Uterus (tissue), 4 donors: Measurements from ENCODE around the gene ACTL9. TPM values are rescaled to one million over a fixed set of nuclear protein-coding genes. Genes with fewer than 3 reads are reported as not detected.

ENCODE experiments used
- DNase-seq, 2 donors: peaks; one replicate each; pipeline ENCODE4 v3.0.0-alpha.2; 2019 to 2020
- H3K27ac ChIP-seq, 2 donors: fragments of 200-600 bp; sonication (generic); 1 replicate in 1 of 2; 2 replicates in 1 of 2; pipeline ENCODE4 v1.5.1; 2016 to 2018
- H3K27me3 ChIP-seq, 2 donors: fragments of 200-600 bp; sonication (generic); one replicate each; pipeline ENCODE4 v1.5.1; 2018 to 2019; ENCODE audit warnings: control low read depth in 1 of 2
- H3K36me3 ChIP-seq, 2 donors: fragments of 200-600 bp; sonication (generic); one replicate each; pipeline ENCODE4 v1.5.1; 2019; ENCODE audit warnings: control low read depth in 1 of 2
- H3K4me1 ChIP-seq, 2 donors: fragments of 200-600 bp; sonication (generic); one replicate each; pipeline ENCODE4 v1.5.1; 2018 to 2019; ENCODE audit warnings: control low read depth in 1 of 2
- H3K4me3 ChIP-seq, 2 donors: fragments of 200-600 bp; sonication (generic); 1 replicate in 1 of 2; 2 replicates in 1 of 2; pipeline ENCODE4 v1.5.1; 2018 to 2019; ENCODE audit warnings: mild to moderate bottlenecking in 1 of 2
- H3K9me3 ChIP-seq, 2 donors: fragments of 200-600 bp; sonication (generic); one replicate each; pipeline ENCODE4 v1.5.1; 2019; ENCODE audit warnings: control low read depth in 1 of 2
- CTCF ChIP-seq, 4 experiments: fragments of 200-600 bp in 2 of 4; fragments of 450-650 bp in 2 of 4; sonication (generic) in 2 of 4; IDR thresholded peaks; one replicate each; pipeline ENCODE4 v1.5.1; 2016 to 2019; ENCODE audit warnings: antibody characterized with exemption in 4 of 4, mild to moderate bottlenecking in 2 of 4, moderate library complexity in 1 of 4
- POLR2A ChIP-seq, 2 donors: fragments of 450-650 bp; IDR thresholded peaks; one replicate each; pipeline ENCODE4 v1.6.1; 2016; ENCODE audit warnings: antibody characterized with exemption in 2 of 2, mild to moderate bottlenecking in 1 of 2, moderate library complexity in 1 of 2
- intact Hi-C: fragments of 100-400 bp; cut with DNase I; formaldehyde crosslinking; loops from one replicate; pipeline ENCODE4 v1.15.1; 2023; ENCODE audit warnings: low total_unique reads
- total RNA-seq, 4 donors: library from RNA; depleted of rRNA in 3 of 4; stranded (reverse); fragments of >200 nt in 3 of 4; gene quantifications; one replicate each; pipeline versions ENCODE4 v1.1.0 to v1.2.4, GENCODE V29; 2014 to 2023
- donor health status: DM: yes; HTN: yes; CAD: no.

ACTL9 gene
- total RNA-seq, 4 donors from 2014 or later: not detected

DNA sequence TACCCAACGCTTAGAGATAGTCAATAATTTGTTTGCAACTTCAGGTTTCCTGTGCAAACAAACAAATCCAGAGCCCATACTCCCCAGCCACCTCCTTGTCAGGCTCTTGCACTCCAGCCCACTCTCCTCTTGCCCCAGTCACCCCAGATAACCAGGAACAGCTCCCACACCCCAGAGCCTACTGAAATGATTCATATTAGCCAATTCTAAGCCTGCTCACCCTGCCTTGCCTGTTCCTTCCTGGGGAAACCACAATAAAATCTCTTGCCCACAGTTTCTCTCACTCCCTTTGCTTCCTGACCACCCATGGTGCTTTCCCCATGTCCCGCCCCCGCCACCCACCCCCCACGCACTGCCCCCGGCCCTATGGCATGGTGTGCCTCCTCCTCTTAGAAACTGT is 3.8 kb upstream of the ACTL9 start:
- no peaks in the 10 kb centered on the region for H3K4me1 ChIP-seq
- TF ChIP-seq POLR2A (IDR thresholded peaks at IDR 0.05) (no peak), CTCF (IDR thresholded peaks at IDR 0.05) (no peak)
- intact Hi-C loops: no loop called here
- H3K36me3 ChIP-seq: no peaks in the 10 kb centered on the region
- no peaks in the 10 kb centered on the region for H3K9me3 ChIP-seq
- no peak overlapping the region for H3K4me3 ChIP-seq
- no peak overlapping the region for H3K27ac ChIP-seq
- no peaks in the 10 kb centered on the region for H3K27me3 ChIP-seq
- no peak for DNase-seq

GRCh38 chr19:8700956-8701355 is 2.4 kb upstream of the ACTL9 start:
- H3K4me1 ChIP-seq: no peaks in the 10 kb centered on the region
- no peaks in the 10 kb centered on the region for H3K27me3 ChIP-seq
- H3K27ac ChIP-seq: no peak overlapping the region
- H3K4me3 ChIP-seq: no peak overlapping the region
- no peaks in the 10 kb centered on the region for H3K9me3 ChIP-seq
- no peaks in the 10 kb centered on the region for H3K36me3 ChIP-seq
- no peak for DNase-seq
- intact Hi-C loops: no loop called here
- no peak for TF ChIP-seq CTCF (IDR thresholded peaks at IDR 0.05)
- TF ChIP-seq POLR2A (IDR thresholded peaks at IDR 0.05): no peak

DNA sequence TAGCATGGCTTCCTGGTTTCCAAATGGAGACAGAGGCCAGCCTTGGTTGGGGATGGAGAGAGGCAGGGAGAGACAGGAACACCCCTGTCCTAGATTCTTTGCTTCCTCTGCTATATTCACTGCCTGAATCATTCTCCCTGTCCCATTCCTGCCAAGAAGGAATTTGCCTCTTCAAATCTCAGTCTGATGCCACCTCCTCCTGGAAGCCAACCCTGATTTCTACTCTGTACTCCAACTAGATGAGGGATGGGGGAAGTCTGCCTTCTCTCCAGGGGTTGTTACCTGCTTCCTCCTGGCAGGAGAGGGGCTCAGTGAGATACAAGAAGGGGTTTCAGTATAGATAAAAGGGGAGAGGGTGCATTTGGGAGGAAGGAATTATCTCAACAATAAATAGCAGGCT is 1.3 kb upstream of the ACTL9 start:
- Histone ChIP-seq H3K27me3 (no peaks in the 10 kb centered on the region), H3K27ac (no peak overlapping the region), H3K9me3 (no peaks in the 10 kb centered on the region), H3K36me3 (no peaks in the 10 kb centered on the region), H3K4me3 (no peak overlapping the region), H3K4me1 (no peaks in the 10 kb centered on the region)
- intact Hi-C loops: no loop called here
- no peak for TF ChIP-seq CTCF (IDR thresholded peaks at IDR 0.05)
- TF ChIP-seq POLR2A (IDR thresholded peaks at IDR 0.05): no peak
- no peak for DNase-seq

DNA sequence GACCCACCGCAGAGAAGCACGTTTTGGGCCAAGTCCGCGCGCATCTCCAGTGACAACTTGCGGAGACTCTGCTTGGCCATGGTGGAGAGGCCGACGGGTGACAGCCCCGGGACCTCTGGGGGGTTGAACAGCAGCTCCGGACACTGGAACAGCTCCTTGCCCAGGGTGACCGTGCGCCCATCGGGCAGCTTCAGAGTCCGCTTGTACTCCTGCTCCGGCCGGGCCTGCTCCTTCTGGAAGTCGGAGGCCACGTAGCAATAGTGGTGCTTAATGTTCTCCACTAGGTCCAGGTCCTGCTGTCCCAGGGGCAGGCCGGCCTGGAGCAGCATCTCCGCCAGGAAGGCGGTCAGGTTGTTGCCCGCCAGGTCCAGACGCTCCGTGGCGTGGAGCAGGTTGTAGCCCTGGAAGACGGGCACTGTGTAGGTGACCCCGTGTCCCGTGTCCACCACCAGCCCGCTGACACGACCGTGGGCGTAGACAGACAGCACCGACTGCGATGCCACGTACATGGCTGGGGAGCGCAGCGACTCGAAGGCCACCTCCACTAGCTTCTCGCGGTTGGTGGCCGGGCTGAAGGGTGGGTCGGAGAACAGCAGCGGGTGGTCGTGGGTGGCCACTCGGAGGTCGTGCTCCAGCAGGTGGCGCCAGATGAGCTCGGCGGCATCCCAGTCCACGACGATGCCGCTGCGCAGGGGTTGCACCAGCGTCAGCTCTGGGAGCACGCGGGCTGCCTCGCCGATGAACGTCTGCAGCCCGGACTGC is 743 bp downstream of the ACTL9 start:
- intact Hi-C loops: no loop called here
- Histone ChIP-seq H3K4me1 (no peaks in the 10 kb centered on the region), H3K9me3 (no peaks in the 10 kb centered on the region), H3K27me3 (no peaks in the 10 kb centered on the region), H3K27ac (no peak overlapping the region), H3K36me3 (no peaks in the 10 kb centered on the region), H3K4me3 (no peak overlapping the region)
- no peak for DNase-seq
- no peak for TF ChIP-seq CTCF (IDR thresholded peaks at IDR 0.05)
- no peak for TF ChIP-seq POLR2A (IDR thresholded peaks at IDR 0.05)

GRCh38 chr19:8696993-8697392 is 1.6 kb downstream of the ACTL9 start:
- Histone ChIP-seq H3K4me3 (no peak overlapping the region), H3K9me3 (no peaks in the 10 kb centered on the region), H3K36me3 (no peaks in the 10 kb centered on the region), H3K4me1 (no peaks in the 10 kb centered on the region), H3K27me3 (no peaks in the 10 kb centered on the region), H3K27ac (no peak overlapping the region)
- no peak for TF ChIP-seq POLR2A (IDR thresholded peaks at IDR 0.05)
- TF ChIP-seq CTCF (IDR thresholded peaks at IDR 0.05): no peak
- DNase-seq: no peak
- intact Hi-C loops: no loop called here
